GM21515 (cell line): ENCODE results near the gene TEDC1.
"Not testable (repeated sequence)": the region's sequence is repeated elsewhere in the genome, so short reads cannot be mapped to it uniquely, and the experiment has no call there.

Source experiments
- ATAC-seq: cut with Tn5 transposase; IDR thresholded peaks from one replicate; pipeline ENCODE4 v1.9.1; 2021; ENCODE audit not compliant: unreplicated experiment

The TEDC1 gene

DNA sequence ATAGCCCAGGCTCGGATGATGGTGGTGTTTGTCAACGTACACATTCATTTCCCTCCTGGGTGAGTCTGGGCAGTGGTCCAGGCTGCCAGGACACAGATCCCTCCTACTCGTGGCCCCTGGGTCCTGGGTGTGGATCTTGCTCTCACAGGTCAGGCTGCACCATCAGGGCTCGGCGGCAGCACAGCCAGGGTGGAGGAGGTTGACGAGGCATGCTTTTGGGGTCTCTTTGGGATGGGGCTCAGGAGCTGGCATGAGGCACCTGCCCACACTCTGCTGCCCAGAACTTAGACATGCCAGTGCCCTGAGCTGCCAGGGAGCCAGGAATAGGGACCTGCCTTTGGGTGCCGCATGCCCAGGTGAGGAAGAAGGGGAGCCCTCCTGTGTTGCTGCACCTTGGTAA, 45.0 kb downstream of the TEDC1 start:
- no peak for ATAC-seq

DNA sequence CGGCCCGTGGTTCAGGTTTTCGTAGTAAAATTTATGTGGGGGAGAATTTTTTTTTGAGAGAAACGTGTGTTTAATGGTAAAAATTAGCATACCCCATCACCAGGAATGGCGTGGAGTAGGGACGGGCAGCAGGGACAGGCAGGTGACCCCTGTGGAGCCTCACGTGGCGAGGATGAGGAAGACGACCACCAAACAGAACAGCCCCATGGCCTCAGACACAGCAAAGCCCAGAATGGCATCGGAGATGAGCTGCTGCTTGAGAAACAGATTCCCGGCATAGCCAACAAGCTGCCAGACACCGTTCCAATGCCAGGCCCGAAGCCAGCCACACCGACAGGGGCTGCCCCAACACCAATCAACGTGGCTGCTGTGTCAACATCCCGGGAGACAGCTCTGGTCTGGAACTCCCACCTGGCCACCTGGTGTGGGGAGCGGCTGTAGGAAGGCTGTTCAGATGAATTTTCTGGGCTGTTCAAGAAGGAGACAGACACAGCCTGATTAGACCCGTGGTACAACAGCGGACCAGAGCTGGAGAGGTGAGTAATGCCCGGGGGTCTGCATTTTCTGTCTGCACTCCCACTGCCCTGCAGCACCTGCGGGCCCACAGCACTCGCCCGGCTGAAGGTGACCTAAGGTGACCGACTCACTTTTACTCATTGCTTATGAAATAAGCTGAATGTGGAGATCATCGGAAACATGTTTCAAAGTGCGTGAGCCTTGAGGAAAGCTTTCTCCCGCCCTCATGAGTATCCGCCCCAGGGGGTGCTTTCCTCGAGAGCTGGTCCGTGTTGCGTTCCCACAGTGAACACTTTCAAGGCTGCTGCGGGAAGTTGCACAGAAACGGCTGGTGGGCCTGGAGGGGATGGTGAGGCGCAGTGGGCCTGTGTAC, 45.9 kb downstream of the TEDC1 start:
- ATAC-seq = no peak

DNA sequence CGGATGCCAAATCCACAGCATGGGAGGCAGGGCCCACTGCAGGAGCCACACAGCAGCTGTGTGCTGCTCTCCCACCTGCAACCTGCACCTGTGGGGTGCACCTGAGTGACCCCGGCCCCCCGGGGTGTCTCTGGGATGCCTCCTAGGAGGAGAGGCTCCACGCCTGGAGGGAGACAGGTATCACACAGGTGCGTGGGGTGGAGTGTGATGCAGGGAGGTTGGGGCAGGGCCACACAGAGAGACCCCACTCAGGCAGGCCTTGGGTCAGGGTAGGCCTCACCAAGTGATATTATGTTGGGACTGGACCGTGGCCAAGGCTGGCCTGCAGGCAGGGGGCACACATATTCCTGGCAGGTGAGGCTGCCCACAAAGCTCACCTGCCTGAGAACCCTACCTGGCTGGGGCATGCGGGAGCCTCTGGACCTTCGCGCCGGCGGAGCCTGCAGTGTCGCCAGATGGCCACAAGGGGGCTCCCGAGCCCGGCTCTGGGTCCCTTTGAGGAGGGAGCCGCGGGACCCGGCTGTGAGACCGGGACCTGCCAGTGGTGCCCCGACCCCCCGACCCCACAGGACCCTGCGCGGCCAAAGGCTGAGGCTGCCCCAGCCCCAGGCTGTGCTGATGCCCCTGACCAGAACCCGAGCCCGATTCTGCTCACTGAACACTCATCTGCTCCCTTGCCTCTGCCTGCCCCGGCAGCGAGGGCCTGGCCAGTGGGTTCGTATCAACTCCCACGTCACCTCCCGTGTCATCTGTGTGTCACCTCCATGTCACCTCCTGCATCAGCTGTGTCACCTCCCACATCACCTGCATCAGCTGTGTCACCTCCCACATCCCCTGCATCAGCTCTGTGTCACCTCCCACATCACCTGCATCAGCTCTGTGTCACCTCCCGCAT, 46.8 kb downstream of the TEDC1 start:
- no peak for ATAC-seq

DNA sequence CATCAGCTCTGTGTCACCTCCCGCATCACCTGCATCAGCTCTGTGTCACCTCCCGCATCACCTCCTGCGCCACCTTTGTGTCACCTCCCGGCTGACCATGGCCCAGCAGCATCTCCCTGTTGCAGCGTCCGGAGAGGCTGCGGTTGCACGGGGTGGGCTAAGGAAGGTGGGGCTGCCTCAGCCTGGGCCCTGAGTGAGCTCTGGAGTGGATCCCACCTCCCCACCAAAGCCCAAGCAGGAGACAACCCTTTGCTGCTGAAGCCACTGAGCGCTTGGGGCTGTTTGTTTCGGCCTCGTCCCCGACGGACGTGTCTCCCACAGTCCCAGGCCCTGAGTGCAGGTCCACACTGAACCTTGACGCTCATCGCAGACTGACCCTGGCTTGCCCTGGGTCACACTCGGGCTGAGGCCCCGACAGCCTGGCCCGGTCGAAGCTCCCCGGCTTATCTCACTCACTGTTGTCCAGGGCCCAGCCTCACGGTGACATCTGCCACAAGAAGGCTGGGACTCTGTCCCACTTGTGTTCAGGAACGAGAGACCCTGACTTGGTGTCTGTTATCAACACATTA, 47.5 kb downstream of the TEDC1 start:
- ATAC-seq = no peak

DNA sequence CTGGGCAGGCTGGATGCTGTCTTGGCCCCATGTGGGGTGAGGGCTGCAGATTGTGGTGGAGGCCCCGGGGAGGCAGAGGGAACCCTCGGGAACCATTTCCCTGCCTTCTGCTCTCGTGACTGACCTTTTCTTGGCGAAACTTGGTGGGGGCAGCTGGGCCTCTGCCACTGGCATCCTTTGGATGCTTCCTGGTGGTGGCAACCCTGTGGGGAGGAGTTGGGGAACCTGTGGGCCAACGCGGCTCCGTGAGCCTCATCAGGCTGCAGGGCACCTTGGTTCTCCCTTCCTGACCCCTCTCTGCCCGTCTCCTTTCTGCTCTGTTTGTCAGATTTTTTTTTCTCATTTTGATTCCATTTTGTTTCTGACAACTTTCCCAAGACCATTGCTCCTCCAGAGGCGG, 49.8 kb downstream of the TEDC1 start:
- ATAC-seq = no peak

DNA sequence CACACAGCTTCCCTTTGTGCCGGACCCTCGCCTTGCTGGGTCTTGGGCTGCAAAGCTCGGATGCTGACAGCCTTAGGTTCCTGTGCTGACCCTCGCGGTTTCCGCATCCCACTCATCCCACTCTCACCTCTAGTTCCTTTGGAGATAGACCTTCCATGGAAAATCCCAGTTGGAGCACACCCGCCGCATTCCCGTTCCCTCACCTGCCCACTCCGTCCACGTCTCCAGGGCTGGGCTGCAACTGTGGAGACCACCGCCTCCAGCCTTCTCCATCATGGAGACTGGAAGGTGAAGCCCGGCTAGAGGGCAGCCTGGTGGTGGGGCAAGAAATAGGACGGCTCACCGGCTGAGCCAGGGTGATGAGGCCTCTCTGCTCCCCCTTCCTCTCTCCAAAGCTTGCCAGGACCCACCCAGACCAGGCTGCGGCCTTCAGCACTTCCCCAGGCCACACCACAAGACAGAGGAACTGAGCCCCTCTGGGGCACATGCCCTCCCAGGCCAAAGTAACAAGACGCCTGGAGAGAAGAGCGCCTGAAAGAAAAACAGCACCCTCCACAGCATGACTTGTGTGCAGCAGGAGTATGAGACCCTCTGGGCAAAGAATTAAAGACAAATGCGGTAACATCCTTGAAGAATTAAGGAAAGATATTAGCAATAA, 50.3 kb downstream of the TEDC1 start:
- ATAC-seq = no peak

DNA sequence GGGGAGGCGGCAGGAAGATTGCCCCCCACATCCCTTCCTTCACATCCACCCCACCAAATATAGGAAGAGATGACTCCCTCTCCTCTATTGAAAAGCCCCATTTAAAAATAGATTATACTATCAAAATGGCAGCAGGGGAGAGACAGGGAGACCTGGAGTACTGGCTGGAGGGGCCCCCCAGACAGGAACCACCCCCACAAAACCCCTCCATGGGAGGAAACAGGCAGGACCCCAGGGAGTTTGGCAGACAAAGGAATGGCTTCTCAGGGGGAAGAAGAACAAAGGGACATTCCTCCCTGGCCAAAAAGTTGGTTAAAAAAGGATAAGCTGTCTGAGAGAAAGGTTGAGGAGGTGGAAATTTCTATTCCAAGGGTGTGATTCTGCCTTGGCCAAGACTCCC, 54.6 kb downstream of the TEDC1 start:
- ATAC-seq = not testable (repeated sequence)

DNA sequence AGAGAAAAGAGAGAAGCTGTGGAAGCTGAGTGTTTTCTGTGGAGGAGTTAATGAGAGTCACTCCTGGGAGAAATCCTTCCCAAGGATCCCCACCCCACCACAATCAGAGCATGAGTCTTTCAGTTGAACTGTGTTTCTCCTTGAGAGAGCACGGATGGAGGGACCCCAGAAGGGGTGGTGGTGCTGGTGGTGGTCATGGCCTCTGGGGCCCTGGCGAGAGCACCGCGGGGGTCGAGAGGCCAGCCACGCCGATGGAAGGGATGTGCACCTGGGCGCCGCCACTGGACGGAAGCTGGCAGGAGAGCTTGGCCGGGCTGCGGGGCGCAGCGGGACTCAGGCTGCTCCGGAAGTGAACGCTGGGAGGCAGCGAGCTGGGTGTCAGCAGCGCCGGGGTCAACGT, 55.4 kb downstream of the TEDC1 start:
- ATAC-seq = not testable (repeated sequence)

DNA sequence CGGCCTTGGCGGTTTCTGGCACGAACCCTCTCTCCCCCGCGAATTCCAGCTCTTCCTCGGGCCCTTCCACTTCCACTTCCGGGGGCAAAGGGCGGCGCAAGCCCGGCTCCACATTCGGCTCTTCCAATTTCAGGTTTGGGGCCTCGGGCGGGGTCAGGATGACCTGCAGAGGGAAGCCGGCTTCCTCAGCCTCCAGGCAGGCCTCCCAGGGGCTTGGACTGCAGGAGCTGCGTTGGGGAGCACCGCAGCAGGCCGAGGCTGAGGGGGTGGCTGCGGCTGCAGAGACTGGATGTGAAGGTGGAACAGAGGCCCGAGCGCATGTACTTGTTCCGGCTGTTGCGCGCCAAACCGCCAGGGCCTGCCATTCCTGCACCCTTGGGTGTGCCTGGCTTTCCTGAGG, 56.0 kb downstream of the TEDC1 start:
- ATAC-seq = not testable (repeated sequence)

DNA sequence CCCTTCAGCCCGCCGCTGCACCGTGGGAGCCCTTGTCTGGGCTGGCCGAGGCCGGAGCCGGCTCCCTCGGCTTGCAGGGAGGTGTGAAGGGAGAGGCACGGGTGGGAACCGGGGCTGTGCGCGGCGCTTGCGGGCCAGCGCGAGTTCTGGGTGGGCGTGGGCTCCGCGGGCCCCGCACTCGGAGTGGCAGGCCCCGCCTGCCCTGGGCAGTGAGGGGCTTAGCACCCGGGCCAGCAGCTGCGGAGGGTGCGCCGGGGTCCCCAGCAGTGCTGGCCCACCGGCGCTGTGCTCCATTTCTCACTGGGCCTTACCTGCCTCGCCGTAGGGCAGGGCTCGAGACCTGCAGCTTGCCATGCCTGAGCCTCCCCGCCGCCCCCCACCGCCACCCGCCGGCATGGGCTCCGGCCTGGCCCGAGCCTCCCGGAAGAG, 56.7 kb downstream of the TEDC1 start:
- ATAC-seq = no peak
